K562 (cell line): ENCODE data around the gene NOTCH1. TPM values are rescaled to one million over a fixed set of nuclear protein-coding genes. Genes with fewer than 3 reads are reported as not detected.

Experiments used
- ARID3A ChIP-seq: IDR thresholded peaks from 2 replicates; pipeline ENCODE4 v1.6.1; 2012; ENCODE audit warnings: low read depth, low read length, improper control_type of control experiment, borderline replicate concordance
- BRCA1 ChIP-seq, 2 experiments: fragments of 450-650 bp in 1 of 2; sonication (generic) in 1 of 2; formaldehyde crosslinking in 1 of 2; IDR thresholded peaks; 2 replicates each; pipeline versions ENCODE4 v1.5.0 to v1.6.1; 2017 to 2020; ENCODE audit warnings: mild to moderate bottlenecking in 1 of 2, missing genetic modification reagents in 1 of 2
- FOXM1 ChIP-seq, 2 experiments: fragments of 450-650 bp in 1 of 2; sonication (generic) in 1 of 2; formaldehyde crosslinking in 1 of 2; IDR thresholded peaks; 2 replicates each; pipeline versions ENCODE4 v1.6.1 to v1.9.0; 2017 to 2022; ENCODE audit warnings: low read depth in 2 of 2, mild to moderate bottlenecking in 2 of 2, missing genetic modification reagents in 1 of 2, moderate library complexity in 1 of 2
- KDM1A ChIP-seq, 2 experiments: fragments of 450-650 bp; IDR thresholded peaks; 2 replicates each; pipeline ENCODE4 v1.6.1; 2016; ENCODE audit warnings: mild to moderate bottlenecking in 2 of 2
- NFYB ChIP-seq: IDR thresholded peaks from 2 replicates; pipeline ENCODE4 v1.6.1; 2011; ENCODE audit warnings: mild to moderate bottlenecking, moderate library complexity; ENCODE audit not compliant: insufficient read length; ENCODE audit errors: extremely low read depth
- POLR3G ChIP-seq: IDR thresholded peaks from 2 replicates; pipeline ENCODE4 v1.6.1; 2011; ENCODE audit not compliant: insufficient read length, insufficient replicate concordance; ENCODE audit errors: extremely low read depth
- RBM15 ChIP-seq: fragments of 200-400 bp; formaldehyde crosslinking; IDR thresholded peaks from 2 replicates; pipeline ENCODE4 v1.6.1; 2018; ENCODE audit warnings: mild to moderate bottlenecking, low read length, moderate library complexity; ENCODE audit not compliant: insufficient read depth
- RBM25 ChIP-seq: fragments of 200-400 bp; formaldehyde crosslinking; IDR thresholded peaks from 2 replicates; pipeline ENCODE4 v1.6.1; 2018; ENCODE audit warnings: low read length, low read depth, moderate library complexity; ENCODE audit not compliant: severe bottlenecking
- SIN3A ChIP-seq, 2 experiments: fragments of 150-350 bp in 1 of 2; IDR thresholded peaks; 2 replicates each; pipeline ENCODE4 v1.6.1; 2011 to 2016; ENCODE audit warnings: borderline replicate concordance in 2 of 2, low read depth in 2 of 2, low read length in 2 of 2, mild to moderate bottlenecking in 2 of 2, moderate library complexity in 2 of 2; ENCODE audit not compliant: control insufficient read depth in 1 of 2
- SMAD4 ChIP-seq: fragments of 250-450 bp; sonication (Bioruptor Pico); conservative IDR thresholded peaks from 2 replicates; pipeline ENCODE4 v1.8.0; 2021; ENCODE audit warnings: inconsistent platforms, mild to moderate bottlenecking, moderate library complexity
- SMC3 ChIP-seq: conservative IDR thresholded peaks from 2 replicates; pipeline ENCODE4 v1.6.1; 2011; ENCODE audit warnings: low read depth, low read length, improper control_type of control experiment; ENCODE audit not compliant: insufficient read depth
- SREBF2 ChIP-seq: sonication (generic); formaldehyde crosslinking; IDR thresholded peaks from 2 replicates; pipeline ENCODE4 v1.4.0; 2020; ENCODE audit warnings: mild to moderate bottlenecking, missing genetic modification reagents
- TAF15 ChIP-seq: fragments of 200-400 bp; formaldehyde crosslinking; IDR thresholded peaks from 2 replicates; pipeline ENCODE4 v1.6.1; 2017; ENCODE audit warnings: mild to moderate bottlenecking, low read depth, low read length, moderate library complexity
- TEAD1 ChIP-seq, 2 experiments: fragments of 450-650 bp in 1 of 2; sonication (generic) in 1 of 2; formaldehyde crosslinking; IDR thresholded peaks; 2 replicates each; pipeline versions ENCODE4 v1.4.0 to v1.8.0; 2020 to 2022; ENCODE audit warnings: mild to moderate bottlenecking in 2 of 2, missing genetic modification reagents in 1 of 2
- TRIM24 ChIP-seq, 2 experiments: fragments of 450-650 bp; IDR thresholded peaks; 2 replicates each; pipeline ENCODE4 v1.6.1; 2016
- ZNF695 ChIP-seq: fragments of 450-650 bp; formaldehyde crosslinking; IDR thresholded peaks from 2 replicates; pipeline ENCODE4 v1.4.0; 2020; ENCODE audit warnings: mild to moderate bottlenecking, moderate library complexity
- polyA plus RNA-seq, 8 experiments: library from polyadenylated mRNA; depleted of rRNA in 4 of 8; stranded (reverse) in 5 of 8; unstranded in 3 of 8; fragments of >200 nt; fragmentation: Nextera tagmentation in 2 of 8; fragmentation: Illumina TruSeq in 1 of 8; extraction: Ambion mirVana in 2 of 8; extraction: Trizol in 1 of 8; gene quantifications; 2 replicates each; pipeline versions ENCODE4 v1.2.1 to v1.2.3, GENCODE V29; 2011 to 2014; ENCODE audit warnings: inconsistent platforms in 1 of 8, missing spikeins in 1 of 8
- total RNA-seq, 7 experiments: library from RNA; depleted of rRNA in 6 of 7; stranded (reverse); fragments of >200 nt in 6 of 7; fragmentation: Illumina TruSeq in 2 of 7; extraction: Trizol in 2 of 7; gene quantifications; 2 replicates each; pipeline versions ENCODE4 v1.2.1 to v1.2.3, GENCODE V29; 2011 to 2021; ENCODE audit warnings: low replicate concordance in 1 of 7
- TF ChIP-seq, protein P1 (sequence below): fragments of 250-450 bp; sonication (Bioruptor Pico); IDR thresholded peaks from 2 replicates; pipeline ENCODE4 v1.4.0; 2020; ENCODE audit warnings: mild to moderate bottlenecking
- TF ChIP-seq, protein P2 (sequence below): sonication (generic); formaldehyde crosslinking; IDR thresholded peaks from 2 replicates; pipeline ENCODE4 v1.8.0; 2023; ENCODE audit warnings: missing genetic modification reagents, mild to moderate bottlenecking, borderline replicate concordance

Gene NOTCH1
- total and polyA plus RNA-seq, 9 of the 15 experiments (the other 6 are each of a cell fraction or from before 2014, with no cell fraction given), result 0.03 to 31.4 (median 2.3) TPM

DNA sequence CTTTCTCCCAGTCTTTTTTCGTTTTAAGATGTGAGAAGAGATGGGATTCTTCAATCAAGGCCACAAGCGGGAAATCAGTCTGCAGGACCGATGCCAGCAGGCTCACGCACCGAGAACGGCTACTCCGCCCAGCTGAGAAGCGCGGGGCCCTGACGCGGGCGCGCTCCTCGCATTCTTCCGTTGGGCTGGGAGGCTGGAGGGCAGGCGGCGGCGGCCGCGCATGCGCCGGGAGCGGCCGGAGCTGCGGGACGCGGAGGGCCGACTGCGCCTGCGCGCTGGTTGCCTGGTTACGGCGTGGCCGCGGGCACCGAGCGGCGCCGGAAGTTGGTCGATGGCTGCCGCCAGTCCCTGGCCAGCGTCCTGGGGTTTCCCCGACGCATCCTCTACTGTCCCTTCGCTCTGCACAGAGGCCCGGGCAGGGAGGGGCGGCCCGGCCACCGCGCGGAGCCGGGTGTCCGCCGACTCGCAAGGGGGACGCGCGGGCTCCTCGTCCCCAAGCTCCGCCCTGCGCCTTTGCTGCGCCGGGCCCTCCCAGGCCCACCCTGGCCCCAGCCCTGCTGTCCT, 62.2 kb downstream of the NOTCH1 start (continued):
- TF ChIP-seq POLR3G, result no peak
- TF ChIP-seq, protein P1, sequence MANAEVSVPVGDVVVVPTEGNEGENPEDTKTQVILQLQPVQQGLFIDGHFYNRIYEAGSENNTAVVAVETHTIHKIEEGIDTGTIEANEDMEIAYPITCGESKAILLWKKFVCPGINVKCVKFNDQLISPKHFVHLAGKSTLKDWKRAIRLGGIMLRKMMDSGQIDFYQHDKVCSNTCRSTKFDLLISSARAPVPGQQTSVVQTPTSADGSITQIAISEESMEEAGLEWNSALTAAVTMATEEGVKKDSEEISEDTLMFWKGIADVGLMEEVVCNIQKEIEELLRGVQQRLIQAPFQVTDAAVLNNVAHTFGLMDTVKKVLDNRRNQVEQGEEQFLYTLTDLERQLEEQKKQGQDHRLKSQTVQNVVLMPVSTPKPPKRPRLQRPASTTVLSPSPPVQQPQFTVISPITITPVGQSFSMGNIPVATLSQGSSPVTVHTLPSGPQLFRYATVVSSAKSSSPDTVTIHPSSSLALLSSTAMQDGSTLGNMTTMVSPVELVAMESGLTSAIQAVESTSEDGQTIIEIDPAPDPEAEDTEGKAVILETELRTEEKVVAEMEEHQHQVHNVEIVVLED (CRISPR knock-in tag), result peak; percentile 54
- TF ChIP-seq TEAD1 (CRISPR knock-in tag; IDR thresholded peaks at IDR 0.05), result peak in 1 of 2 experiments; percentile 91; a peak in 2 of 4 replicates
- TF ChIP-seq SIN3A (IDR thresholded peaks at IDR 0.05; ENCODE audit: borderline replicate concordance in 2 of 2, control insufficient read depth in 1 of 2, low read depth in 2 of 2, low read length in 2 of 2), result peak; percentile 73 to 90; a peak in 1 of 4 replicates
- no peak for TF ChIP-seq KDM1A (IDR thresholded peaks at IDR 0.05)
- no peak for TF ChIP-seq ARID3A
- no peak for TF ChIP-seq RBM25
- no peak for TF ChIP-seq SMC3
- TF ChIP-seq, protein P2, sequence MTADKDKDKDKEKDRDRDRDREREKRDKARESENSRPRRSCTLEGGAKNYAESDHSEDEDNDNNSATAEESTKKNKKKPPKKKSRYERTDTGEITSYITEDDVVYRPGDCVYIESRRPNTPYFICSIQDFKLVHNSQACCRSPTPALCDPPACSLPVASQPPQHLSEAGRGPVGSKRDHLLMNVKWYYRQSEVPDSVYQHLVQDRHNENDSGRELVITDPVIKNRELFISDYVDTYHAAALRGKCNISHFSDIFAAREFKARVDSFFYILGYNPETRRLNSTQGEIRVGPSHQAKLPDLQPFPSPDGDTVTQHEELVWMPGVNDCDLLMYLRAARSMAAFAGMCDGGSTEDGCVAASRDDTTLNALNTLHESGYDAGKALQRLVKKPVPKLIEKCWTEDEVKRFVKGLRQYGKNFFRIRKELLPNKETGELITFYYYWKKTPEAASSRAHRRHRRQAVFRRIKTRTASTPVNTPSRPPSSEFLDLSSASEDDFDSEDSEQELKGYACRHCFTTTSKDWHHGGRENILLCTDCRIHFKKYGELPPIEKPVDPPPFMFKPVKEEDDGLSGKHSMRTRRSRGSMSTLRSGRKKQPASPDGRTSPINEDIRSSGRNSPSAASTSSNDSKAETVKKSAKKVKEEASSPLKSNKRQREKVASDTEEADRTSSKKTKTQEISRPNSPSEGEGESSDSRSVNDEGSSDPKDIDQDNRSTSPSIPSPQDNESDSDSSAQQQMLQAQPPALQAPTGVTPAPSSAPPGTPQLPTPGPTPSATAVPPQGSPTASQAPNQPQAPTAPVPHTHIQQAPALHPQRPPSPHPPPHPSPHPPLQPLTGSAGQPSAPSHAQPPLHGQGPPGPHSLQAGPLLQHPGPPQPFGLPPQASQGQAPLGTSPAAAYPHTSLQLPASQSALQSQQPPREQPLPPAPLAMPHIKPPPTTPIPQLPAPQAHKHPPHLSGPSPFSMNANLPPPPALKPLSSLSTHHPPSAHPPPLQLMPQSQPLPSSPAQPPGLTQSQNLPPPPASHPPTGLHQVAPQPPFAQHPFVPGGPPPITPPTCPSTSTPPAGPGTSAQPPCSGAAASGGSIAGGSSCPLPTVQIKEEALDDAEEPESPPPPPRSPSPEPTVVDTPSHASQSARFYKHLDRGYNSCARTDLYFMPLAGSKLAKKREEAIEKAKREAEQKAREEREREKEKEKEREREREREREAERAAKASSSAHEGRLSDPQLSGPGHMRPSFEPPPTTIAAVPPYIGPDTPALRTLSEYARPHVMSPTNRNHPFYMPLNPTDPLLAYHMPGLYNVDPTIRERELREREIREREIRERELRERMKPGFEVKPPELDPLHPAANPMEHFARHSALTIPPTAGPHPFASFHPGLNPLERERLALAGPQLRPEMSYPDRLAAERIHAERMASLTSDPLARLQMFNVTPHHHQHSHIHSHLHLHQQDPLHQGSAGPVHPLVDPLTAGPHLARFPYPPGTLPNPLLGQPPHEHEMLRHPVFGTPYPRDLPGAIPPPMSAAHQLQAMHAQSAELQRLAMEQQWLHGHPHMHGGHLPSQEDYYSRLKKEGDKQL (CRISPR knock-in tag), result no peak
- no peak for TF ChIP-seq ZNF695 (CRISPR knock-in tag)
- TF ChIP-seq TRIM24 (IDR thresholded peaks at IDR 0.05), result 0 out of 4 replicates have a peak, but pooled peaks of 1 of the 2 experiments have one; percentile 23
- no peak for TF ChIP-seq BRCA1 (IDR thresholded peaks at IDR 0.05)
- no peak for TF ChIP-seq BRCA1 (CRISPR knock-in tag; IDR thresholded peaks at IDR 0.05)
- TF ChIP-seq RBM15, result no peak
- TF ChIP-seq FOXM1 (IDR thresholded peaks at IDR 0.05; ENCODE audit: low read depth), result no peak
- no peak for TF ChIP-seq FOXM1 (CRISPR knock-in tag; IDR thresholded peaks at IDR 0.05; ENCODE audit: low read depth)
- no peak for TF ChIP-seq SREBF2 (CRISPR knock-in tag)
- no peak for TF ChIP-seq TAF15
- TF ChIP-seq SMAD4 (CRISPR knock-in tag), result peak; percentile 53
- TF ChIP-seq NFYB, result no peak
